Measurements from ENCODE around the gene TUBB4B.

The TUBB4B gene

GRCh38 chr9:137271696-137272076 is 30.6 kb downstream of the TUBB4B start:
- DNase-seq (ENCODE audit: low read depth) = no peak

GRCh38 chr9:137272241-137273094 is 31.4 kb downstream of the TUBB4B start:
- no peak for DNase-seq (ENCODE audit: low read depth)

GRCh38 chr9:137273095-137273490 is 32.0 kb downstream of the TUBB4B start:
- no peak for DNase-seq (ENCODE audit: low read depth)

GRCh38 chr9:137273611-137274320 is 32.7 kb downstream of the TUBB4B start:
- no peak for DNase-seq (ENCODE audit: low read depth)

- no peak for DNase-seq (ENCODE audit: low read depth)
These were observed 34.1 kb downstream of the TUBB4B start for GRCh38 chr9:137275203-137275587.

DNA sequence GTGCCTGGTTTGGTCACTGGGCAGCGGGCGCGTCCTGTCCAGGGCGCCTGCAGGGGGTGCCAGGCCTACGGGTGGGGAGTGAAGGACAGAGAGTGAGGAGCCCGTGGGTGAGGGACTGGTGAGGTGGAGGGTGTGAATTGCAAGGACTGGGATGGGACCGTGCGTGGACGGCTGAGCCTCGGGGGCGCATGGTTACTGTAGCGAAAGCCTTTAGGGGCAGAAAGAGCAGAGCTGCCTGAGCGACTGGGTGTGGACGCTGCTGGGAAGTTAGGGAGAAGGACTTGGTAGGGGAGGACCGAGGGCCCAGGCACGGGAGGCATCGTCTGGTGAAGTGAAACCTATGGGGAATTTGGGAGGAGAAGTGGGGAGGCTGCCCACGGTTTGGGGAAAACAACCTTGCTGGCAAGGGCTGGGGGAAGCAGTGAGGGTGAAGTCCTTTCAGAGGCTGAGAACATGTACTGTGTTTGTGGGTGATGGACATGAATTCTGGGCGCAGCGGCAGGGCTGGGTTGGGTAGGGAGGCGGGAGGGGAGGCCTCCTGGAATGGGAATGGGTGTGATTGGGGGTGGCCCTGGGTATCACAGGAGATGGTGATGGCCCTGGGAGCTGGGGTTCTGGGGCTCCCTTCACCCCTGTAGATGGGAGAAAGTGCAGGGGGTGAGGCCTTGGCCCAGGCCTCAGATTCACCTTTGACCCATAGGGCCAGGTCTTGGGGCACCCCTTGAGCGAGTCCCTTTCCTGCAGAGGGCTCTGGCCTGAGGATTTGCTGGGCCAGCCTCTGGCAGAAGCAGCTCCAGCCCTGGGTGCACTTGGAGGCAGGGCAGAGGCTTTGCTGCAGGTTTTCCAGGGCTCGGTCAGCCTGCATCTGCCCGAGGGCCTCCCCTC is 34.7 kb downstream of the TUBB4B start:
- DNase-seq (ENCODE audit: low read depth) = no peak

DNA sequence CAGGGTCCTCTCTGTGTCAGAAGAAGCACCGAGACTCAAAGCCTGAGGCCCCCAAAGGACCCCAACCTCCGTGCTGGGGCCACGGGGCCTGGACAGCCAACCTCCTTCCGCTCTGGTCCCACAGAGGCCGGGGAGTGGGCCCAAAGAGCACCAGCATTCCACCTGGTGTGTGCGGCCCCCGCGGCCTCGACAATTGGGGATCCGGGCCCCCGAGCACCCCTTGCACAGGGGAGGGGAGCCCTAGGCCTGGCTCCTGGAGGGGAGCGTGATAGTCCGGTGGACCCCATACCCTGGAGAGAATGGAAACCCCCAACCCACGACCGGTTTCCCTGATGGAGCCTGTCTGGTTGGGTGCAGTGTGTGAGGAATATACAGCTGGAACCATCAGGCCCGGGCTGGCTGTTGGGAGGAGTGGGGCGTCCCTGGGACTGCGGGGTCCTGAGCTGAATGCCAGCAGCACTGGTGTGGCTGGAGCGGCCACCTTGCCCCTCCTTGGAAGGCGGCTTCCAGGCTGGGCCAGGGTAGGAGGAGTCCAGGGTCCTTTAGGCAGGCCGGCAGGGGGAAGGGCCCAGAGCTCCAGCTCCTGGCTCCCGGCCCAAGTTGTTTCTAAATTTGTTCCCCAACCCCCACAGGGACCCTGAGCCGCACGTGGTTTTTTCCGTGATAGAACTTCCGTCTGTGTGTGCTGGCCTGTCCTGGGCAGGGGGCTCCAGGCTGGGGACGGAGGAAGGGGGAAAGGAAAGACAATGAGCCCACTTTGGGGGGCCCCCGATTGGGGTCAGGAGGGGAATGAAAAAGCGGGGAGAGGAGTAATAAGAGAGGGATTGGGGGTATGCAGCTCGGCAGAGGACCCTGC is 35.6 kb downstream of the TUBB4B start:
- DNase-seq (ENCODE audit: low read depth) = no peak

- DNase-seq (ENCODE audit: low read depth) = peak; percentile 64
These were observed 36.4 kb downstream of the TUBB4B start, which contains the start of gene TOR4A for GRCh38 chr9:137277329-137278041. TOR4A (plus strand) TSS chr9:137277726; CDS start chr9:137278690, 964 bp downstream.

DNA sequence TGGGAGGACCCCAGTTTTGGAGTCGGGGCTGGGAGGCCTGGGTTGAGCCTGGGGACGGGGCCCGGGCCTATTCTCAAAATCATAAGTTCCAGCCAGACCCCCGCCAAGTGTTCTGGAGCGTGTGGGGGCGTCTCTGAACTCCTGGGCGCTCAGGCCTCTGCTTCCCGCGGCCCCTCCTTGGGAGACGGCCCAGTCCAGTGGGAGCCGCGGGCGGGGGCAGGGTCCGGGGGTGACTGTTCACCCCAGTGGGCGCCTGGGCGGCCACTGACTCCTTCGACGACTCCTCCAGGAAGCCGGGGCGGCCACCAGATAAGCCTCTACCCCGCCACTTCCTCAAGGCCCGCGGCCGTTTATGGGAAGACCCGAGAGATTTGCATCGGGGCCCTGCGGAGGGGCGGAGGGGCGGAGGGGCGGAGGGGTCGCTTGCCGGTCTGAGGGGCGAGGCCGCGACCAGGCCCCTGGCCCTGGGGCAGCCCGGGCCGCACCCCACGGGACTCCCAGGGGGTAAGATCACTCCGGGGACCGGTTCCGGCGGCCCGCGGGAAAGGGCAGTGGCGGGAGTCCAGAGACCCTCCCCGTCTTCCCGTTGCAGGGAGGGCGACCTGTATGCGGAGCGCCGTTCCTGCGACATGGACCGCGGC is 37.1 kb downstream of the TUBB4B start:
- no peak for DNase-seq (ENCODE audit: low read depth)

DNA sequence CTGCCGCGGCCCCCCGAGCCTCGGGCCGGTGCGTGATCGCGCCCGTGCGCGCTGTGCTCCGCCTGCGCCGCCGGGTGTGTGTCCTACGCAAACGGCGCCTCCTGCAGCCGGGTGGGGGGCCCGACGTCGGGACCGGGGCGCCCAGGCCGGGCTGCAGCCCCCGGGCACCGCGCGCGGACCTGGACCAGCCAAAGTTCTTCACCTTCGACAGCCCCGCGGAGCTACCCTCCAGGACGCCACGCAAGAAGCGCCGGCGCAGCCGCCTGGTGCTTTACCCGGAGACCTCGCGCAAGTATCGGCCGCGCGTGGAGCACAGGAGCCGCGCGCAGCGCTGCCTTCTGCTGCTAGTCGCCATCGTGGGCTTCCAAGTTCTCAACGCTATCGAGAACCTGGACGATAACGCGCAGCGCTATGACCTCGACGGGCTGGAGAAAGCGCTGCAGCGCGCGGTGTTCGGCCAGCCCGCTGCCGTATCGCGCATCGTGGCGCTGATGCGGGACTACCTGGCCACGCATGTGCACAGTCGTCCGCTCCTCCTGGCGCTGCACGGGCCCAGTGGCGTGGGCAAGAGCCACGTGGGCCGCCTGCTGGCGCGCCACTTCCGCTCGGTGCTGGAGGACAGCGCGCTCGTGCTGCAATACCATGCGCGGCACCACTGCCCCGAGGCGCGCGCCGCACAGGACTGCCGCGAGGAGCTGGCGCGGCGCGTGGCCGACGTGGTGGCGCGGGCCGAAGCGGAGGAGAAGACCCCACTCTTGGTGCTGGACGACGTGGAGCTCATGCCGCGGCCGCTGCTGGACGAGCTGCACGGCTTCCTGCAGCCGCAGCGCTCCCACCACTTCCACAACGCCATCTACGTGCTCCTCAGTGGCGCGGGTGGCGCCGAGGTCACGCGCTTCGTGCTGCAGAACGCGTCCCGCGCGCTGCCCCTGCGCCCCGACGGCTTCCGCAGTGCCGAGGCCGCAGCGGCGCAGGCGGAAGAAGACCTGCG is 37.9 kb downstream of the TUBB4B start:
- no peak for DNase-seq (ENCODE audit: low read depth)

- no peak for DNase-seq (ENCODE audit: low read depth)
These were observed 38.8 kb downstream of the TUBB4B start for GRCh38 chr9:137279741-137280473.

DNA sequence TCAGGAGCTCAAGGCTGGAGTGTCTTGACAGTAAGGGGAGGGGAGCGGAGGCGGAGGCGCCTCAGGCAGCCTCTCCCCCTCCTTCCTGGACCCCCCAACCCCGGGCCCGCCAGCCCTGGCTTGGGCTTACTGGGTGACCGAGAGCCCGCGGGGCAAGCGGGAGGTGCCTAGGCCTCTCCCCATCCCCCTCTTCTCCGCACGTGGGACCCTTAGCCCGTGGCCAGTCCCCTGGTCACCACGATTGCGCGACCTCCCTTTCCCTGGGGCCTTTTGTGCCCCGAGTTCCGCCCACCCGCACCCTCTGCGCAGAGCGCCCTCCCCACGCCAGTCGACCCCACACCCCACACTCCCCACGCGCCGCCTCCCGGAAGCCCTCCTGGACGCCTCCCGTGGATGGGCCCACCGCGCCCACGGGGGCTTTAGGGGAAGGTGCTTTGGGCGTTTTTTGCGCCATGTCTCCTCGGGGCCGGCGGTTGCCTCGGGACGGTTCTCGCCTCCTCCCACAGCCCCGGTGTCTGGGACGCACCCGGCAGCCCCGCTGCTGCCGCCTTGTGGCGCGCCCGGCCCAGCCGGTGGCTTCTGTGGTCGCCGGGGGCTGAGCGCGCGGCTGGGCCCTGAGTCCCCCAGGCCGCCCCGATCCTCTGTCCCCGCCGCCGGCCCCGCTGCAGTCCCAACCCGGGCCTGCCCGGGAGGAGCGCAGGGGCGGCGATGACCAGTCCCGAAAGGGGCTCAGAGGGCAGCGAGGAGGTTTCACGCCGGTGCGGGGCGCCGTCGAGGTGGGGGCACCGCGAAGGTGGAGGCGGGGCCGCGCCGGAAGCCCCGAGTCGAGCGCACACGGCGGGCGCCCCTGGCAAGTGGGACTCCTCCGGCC is 39.6 kb downstream of the TUBB4B start:
- DNase-seq (ENCODE audit: low read depth) = no peak

DNA sequence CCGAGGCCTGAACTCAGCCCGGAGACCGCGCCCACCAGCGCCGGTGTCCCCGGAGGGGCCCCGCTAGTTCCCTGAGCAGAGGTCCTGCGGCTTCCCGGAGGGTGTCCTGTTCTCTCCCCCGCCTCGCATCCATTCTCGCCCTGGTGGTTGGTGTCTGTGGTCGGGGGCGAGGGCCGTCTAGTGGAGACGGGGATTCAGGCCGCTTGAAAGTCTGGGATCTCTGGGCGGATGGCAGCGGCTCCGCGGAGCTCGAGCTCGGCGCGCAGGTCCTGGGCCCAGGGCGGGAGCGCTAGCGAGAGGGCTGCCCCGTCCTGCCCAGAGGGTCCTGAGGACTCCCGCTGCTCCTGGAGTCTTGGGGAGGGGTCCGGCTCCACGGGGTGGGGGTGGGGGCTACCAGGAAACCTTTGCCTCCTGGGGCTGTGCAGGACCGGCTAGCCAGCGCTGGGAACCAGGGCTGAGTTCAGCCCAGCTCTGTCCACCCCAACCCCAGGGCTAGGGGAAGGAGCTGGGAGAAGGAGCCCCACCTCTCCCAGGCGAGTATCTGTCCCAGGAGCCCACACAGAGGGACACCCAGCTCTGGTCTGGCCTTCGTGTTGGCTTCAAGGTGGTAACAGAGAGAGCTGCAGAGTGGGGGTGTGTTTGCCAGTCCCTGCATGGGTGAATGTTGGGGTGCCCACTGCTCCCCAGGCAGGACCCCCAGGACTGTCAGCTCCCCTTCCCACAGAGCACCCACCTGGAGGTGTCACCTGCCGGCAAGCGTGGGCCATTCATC is 40.4 kb downstream of the TUBB4B start:
- DNase-seq (ENCODE audit: low read depth) = no peak

DNA sequence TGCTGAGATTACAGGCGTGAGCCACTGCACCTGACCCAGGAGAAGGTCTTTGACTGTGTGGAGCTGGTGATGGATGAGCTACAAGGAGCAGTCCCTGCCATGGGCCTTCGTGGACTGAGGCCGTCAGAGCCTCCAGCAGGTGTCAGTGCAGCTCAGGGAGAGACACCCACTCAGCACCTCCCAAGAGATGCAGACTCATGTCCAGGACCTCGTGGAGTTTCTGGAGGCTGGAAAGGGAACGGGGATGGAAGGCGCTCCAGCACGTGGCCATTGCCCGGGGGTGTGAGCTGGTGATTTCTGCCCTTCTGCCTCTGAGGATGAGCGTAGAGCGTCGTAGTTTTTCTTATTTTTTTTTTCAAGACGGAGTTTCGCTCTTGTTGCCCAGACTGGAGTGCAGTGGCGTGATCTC is 45.9 kb downstream of the TUBB4B start:
- no peak for DNase-seq (ENCODE audit: low read depth)

DNA sequence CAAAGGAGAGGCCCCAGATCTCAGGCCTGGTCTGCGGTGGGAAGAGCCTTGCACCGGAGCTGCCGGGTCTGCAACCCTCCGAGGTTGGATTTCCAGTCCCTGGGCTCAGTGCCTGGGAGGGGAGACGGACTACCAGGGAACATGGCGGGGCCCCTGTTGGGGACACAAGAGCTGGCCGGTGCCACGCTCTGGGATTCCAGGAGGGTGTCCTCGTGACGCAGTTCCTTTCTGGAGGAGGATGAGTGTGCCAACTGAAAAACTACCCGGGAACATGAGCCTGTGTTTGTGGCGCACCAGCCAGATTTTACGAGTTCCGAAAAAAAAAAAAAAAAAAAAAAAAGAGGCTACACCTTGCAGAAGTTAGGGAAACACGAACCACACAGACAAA is 52.0 kb downstream of the TUBB4B start:
- DNase-seq (ENCODE audit: low read depth) = no peak

Measured in HS-5 (cell line).